CMK (cell line): ENCODE data around the gene SLC35A5.

Experiments
- DNase-seq: peaks from one replicate; pipeline ENCODE4 v3.0.0-alpha.2; 2010; ENCODE audit warnings: low read depth

SLC35A5 gene

DNA sequence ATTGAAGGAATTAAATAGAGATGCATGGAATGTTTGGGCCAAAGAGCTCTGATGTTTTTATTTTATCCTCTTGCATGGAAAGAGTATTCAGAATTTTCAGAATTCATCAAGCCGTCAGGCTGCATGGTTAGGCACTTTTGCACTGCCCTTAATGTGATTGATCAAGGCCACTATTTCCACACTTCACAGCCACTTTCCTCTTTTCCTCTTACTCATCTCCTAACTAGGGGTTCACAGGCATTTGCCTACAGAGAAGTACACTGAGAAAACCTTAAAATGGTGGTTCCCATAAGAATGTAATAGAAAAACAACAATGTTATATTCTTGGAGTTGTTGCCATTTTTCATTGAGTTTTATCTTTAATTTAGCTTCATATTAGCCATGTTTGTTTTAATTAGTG lies 10.9 kb downstream of the SLC35A5 start:
- DNase-seq, result no peak

- no peak for DNase-seq
These were observed 17.4 kb downstream of the SLC35A5 start for GRCh38 chr3:112579232-112579631.

DNA sequence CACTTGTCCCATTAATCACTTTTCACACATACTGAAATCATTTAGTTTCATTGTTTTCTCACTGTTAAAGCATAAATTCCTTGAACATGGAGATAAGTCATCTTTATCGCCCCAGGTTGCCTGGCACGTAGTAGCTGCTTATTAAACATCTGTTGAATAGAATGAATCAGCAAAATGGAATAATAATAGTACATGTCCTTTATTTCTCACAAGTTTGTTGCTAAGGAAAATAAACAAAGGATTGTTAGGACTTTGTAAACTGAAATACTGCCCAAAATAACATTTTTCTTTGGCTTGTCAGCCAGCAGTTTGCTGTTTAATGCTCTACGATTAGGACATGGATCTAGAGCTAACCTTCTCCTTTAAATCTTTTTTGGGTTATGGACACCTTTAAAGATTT lies 17.9 kb downstream of the SLC35A5 start:
- DNase-seq, result no peak

GRCh38 chr3:112582244-112582874 lies 20.5 kb downstream of the SLC35A5 start:
- DNase-seq, result peak; percentile 4

DNA sequence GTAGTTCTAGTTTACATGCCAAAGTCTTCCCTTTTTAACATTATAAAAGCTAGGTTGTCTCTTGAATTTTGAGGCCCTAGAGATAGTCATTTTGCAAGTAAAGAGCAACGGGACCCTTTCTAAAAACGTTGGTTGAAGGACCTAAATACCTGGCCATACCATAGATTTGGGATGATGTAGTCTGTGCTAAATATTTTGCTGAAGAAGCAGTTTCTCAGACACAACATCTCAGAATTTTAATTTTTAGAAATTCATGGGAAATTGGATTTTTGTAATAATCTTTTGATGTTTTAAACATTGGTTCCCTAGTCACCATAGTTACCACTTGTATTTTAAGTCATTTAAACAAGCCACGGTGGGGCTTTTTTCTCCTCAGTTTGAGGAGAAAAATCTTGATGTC lies 21.3 kb downstream of the SLC35A5 start:
- DNase-seq, result no peak

DNA sequence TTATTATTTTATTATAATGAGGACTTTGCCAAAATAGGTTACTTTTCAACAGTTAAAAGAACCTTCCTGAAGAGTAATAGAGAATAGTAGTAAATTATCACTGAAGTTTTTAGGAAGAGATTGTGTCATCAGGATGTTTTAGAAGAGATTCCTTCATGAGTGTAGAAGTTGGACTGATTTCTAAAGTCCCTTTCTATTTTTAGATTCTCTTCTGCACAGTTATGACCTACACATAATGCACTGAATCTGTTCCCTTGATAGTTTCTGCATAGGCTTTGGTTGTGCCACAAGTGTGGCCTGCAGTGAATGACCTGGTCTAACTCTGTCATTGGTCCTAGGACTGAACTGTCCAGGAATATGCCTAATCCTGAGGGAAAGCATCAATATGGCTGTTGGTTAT lies 23.9 kb downstream of the SLC35A5 start:
- no peak for DNase-seq

DNA sequence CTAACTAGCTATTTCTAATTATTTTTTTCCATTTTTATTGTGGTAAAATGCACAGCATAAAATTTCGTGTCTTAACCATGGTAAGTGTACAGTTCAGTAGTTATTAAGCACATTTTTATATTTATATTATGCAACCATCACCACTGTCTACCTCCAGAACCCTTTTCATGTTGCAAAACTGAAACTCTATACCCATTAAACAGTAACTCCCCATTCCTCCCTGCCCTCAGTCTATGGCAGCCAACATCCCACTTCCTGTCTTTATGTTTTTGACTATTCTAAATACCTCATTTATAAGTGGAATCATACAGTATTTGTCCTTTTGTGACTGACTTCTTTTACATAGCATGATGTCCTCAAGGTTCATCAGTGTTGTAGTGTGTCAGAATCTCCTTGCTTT lies 25.5 kb downstream of the SLC35A5 start:
- no peak for DNase-seq

DNA sequence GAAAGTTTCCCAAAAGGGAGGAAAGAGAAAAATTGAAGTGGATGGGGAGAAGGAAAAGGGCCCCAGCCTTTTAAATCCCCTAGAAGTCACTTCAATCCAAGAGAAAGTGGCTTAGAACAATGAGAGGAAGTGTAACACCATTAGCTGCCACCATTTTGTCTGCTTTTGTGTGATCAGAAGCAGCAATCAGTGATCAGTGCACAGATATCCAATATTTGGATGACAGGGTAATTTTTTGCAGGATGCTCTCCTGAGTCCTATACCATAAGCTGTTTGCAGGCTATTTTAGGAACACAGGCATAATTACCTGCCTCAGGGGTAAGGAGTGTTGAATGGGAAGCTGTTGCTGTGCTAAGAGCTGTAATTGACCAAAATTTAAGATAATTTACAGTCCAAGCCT lies 31.4 kb downstream of the SLC35A5 start:
- no peak for DNase-seq

DNA sequence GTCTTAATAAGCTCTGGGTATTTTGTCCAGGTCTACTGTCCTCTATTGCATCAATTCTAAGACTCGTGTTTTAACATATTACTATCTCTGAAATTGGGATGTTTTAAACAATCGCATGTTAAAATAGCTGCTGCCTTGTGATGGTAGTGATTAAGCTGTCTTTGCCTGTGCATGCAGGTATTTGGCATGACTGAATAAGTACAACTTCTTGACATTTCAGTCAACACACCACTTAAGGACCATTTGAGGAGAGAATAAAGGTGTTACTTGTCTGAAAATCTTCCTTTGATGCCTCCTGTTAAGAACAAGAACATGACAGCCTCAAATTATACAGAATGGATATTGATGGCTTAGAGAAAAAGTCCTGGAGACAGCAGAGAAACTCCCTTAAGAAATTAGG lies 33.0 kb downstream of the SLC35A5 start:
- DNase-seq, result no peak

GRCh38 chr3:112597945-112598344 lies 36.1 kb downstream of the SLC35A5 start:
- no peak for DNase-seq

GRCh38 chr3:112598731-112599130 lies 36.9 kb downstream of the SLC35A5 start:
- DNase-seq, result no peak

GRCh38 chr3:112602217-112602838 lies 40.5 kb downstream of the SLC35A5 start:
- no peak for DNase-seq

GRCh38 chr3:112604536-112604935 lies 42.7 kb downstream of the SLC35A5 start:
- no peak for DNase-seq

DNA sequence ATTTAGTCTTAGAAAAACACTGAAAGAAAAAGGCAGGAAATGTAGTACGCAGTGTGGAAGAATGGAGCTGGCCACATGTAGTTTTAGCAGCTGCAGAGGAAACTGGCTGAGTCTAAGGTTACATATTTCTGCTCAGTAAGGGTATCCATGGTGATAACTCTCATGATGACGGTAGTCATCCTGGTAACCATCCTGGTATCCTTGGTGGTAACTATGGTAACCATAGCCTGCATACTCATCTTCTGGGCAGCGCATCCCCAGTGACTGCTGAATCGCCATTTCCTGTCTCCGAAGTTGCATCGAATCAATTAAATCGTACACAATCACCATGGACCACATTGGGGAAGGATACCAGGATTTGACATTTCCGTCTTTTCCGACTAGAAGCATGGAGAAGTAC lies 43.4 kb downstream of the SLC35A5 start:
- DNase-seq, result no peak

DNA sequence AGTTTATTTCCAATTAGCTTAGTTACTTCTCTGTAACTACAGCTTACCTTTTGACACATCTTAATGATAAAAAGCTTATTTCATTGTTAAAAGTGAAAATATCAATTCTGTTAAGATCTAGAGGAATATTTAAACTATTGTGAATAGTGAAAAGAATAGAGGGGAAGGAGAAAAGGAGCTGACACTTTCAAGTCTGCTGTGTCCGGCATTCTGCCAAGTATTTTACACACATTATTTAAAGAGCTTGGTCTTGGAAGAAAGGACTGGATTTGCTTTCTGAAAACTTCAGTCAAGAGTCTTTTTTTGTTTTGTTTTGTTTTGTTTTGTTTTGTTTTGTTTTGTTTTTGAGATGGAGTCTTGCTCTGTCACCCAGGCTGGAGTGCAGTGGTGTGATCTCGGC lies 44.3 kb downstream of the SLC35A5 start:
- DNase-seq, result no peak

GRCh38 chr3:112607863-112608262 lies 46.0 kb downstream of the SLC35A5 start:
- DNase-seq, result no peak

GRCh38 chr3:112610121-112610520 lies 48.3 kb downstream of the SLC35A5 start:
- DNase-seq, result no peak

- DNase-seq, result no peak
These were observed 50.1 kb downstream of the SLC35A5 start for GRCh38 chr3:112611752-112612515.

- no peak for DNase-seq
These were observed 54.3 kb downstream of the SLC35A5 start for GRCh38 chr3:112615989-112616731.

GRCh38 chr3:112617285-112617684 lies 55.4 kb downstream of the SLC35A5 start:
- no peak for DNase-seq

DNA sequence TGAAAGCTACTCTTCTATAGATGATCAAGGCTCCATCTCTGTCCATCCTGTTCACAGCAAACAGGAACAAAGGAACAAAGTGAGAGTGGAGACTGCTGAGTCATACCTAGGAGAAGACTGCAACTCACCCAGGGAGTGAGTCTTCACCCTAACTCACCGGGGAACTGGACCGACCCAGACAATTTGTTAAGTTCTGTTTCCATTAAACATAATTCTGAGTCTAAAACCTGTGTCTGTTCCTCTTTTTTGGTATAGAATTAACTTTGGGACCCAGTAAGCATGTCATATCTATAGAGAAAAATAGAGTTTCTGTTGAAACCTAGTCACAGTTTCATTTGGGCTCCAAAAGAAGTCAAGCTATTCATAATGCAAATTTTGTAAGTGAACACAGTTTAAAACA lies 57.5 kb downstream of the SLC35A5 start:
- no peak for DNase-seq

DNA sequence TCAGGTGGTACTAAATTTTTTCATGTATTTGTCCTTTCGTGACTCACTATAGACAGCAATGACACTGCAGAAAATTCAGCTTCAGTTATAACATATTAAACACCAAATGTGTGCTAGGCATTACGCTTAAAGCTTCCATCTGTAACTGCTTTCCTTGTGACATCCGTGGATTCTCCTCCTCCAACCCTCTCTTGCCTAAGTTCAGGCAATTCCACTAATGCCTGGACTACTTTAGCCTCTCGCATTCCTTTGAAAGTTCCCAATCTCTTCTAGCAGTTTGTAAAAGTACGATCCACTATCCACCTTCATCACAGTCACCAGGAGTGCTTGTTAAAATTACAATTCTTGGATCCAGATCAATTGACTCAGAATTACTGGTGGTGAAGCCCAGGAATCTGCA lies 61.4 kb downstream of the SLC35A5 start:
- no peak for DNase-seq

- no peak for DNase-seq
These were observed 61.9 kb downstream of the SLC35A5 start for GRCh38 chr3:112623717-112624116.
